ENCODE measurements around the gene AOPEP. TPM values are rescaled to one million over a fixed set of nuclear protein-coding genes. Genes with fewer than 3 reads are reported as not detected.
A peak's percentile ranks its signal among the peaks of the same experiment; 100 is the strongest.

Gene AOPEP
- total and polyA plus RNA-seq, 2 of the 13 experiments (the other 11 are each of a cell fraction or from before 2014, with no cell fraction given), result 22.2 to 41.6 TPM

GRCh38 chr9:94899464-94900221 is 173.1 kb downstream of the AOPEP start (continued):
- no peak for TF ChIP-seq ZNF777 (CRISPR knock-in tag; IDR thresholded peaks at IDR 0.05)
- no peak for TF ChIP-seq ZBTB3 (CRISPR knock-in tag; IDR thresholded peaks at IDR 0.05; ENCODE audit: borderline replicate concordance, low read depth)
- TF ChIP-seq TEAD2 (CRISPR knock-in tag; IDR thresholded peaks at IDR 0.05), result no peak
- TF ChIP-seq MAFK (conservative IDR thresholded peaks at IDR 0.05 in 1 of 2, IDR thresholded peaks at IDR 0.05 in 1 of 2; ENCODE audit: low read length in 2 of 2), result no peak
- no peak for TF ChIP-seq LRRFIP1 (CRISPR knock-in tag; conservative IDR thresholded peaks at IDR 0.05)
- TF ChIP-seq ZHX2 (IDR thresholded peaks at IDR 0.05; ENCODE audit: low read depth), result no peak
- TF ChIP-seq ZHX2 (CRISPR knock-in tag; IDR thresholded peaks at IDR 0.05; ENCODE audit: borderline replicate concordance), result no peak
- no peak for TF ChIP-seq DNMT1 (CRISPR knock-in tag; IDR thresholded peaks at IDR 0.05)
- TF ChIP-seq ISL2 (CRISPR knock-in tag; IDR thresholded peaks at IDR 0.05), result peak; percentile 56
- TF ChIP-seq ZKSCAN5 (CRISPR knock-in tag; IDR thresholded peaks at IDR 0.05), result no peak
- TF ChIP-seq MED13 (CRISPR knock-in tag; IDR thresholded peaks at IDR 0.05), result no peak
- no peak for TF ChIP-seq FOXJ3 (CRISPR knock-in tag; IDR thresholded peaks at IDR 0.05; ENCODE audit: borderline replicate concordance)
- TF ChIP-seq ADNP (CRISPR knock-in tag; IDR thresholded peaks at IDR 0.05), result 0 out of 2 replicates have a peak, but pooled peaks have one; percentile 48
- no peak for TF ChIP-seq ZNF530 (CRISPR knock-in tag; IDR thresholded peaks at IDR 0.05; ENCODE audit: low read depth)
- TF ChIP-seq ZNF878 (CRISPR knock-in tag; IDR thresholded peaks at IDR 0.05), result peak; percentile 64; the same call in 1 of the 2 replicates
